PC-3 (cell line): ENCODE data around the gene TELO2. TPM values are rescaled to one million over a fixed set of nuclear protein-coding genes. Genes with fewer than 3 reads are reported as not detected.

Experiments
- ATAC-seq: fragments of 200-7000 bp; cut with Tn5 transposase; 2 replicates; pipeline ENCODE4 v1.9.1; 2020; ENCODE audit warnings: mild to moderate bottlenecking, moderate library complexity
- BruUV-seq: library from RNA; stranded (reverse); fragments of 400-500 nt; replicated peaks from 2 replicates; lab custom pipeline; 2021; lab: Mats Ljungman, UMichigan
- CTCF ChIA-PET: fragments of 300-600 bp; sonication (Branson Sonifier 250); formaldehyde crosslinking; loops from one replicate; lab custom pipeline; 2022; ENCODE audit warnings: antibody characterized with exemption; lab: Charles Lee
- POLR2A ChIA-PET: fragments of 300-600 bp; sonication (Branson Sonifier 250); formaldehyde crosslinking; loops from one replicate; lab custom pipeline; 2022; ENCODE audit warnings: antibody characterized with exemption; ENCODE audit not compliant: unreplicated experiment; lab: Charles Lee
- DNase-seq: peaks from one replicate; pipeline ENCODE4 v3.0.0-alpha.2; 2015
- H2AFZ ChIP-seq: fragments of 300-600 bp; sonication (generic); 2 replicates; pipeline ENCODE4 v1.6.0; 2016; ENCODE audit warnings: antibody characterized with exemption, low read length
- H3F3A ChIP-seq: fragments of 300-600 bp; sonication (generic); one replicate; pipeline ENCODE4 v1.6.0; 2017; ENCODE audit warnings: antibody characterized with exemption, low read length, control low read depth, mild to moderate bottlenecking; ENCODE audit not compliant: unreplicated experiment
- H3K27ac ChIP-seq: fragments of 300-600 bp; sonication (generic); 2 replicates; pipeline ENCODE4 v1.5.1; 2016; ENCODE audit warnings: mild to moderate bottlenecking, low read length
- H3K27me3 ChIP-seq: fragments of 300-600 bp; sonication (generic); 2 replicates; pipeline ENCODE4 v1.6.1; 2016; ENCODE audit warnings: low read length, mixed read lengths
- H3K36me3 ChIP-seq: fragments of 300-600 bp; sonication (generic); 2 replicates; pipeline ENCODE4 v1.6.1; 2016; ENCODE audit warnings: low read depth, mixed run types, low read length, mixed read lengths
- H3K4me1 ChIP-seq: fragments of 300-600 bp; sonication (generic); 2 replicates; pipeline ENCODE4 v1.5.1; 2016; ENCODE audit warnings: low read length; ENCODE audit not compliant: insufficient read depth
- H3K4me2 ChIP-seq: fragments of 300-600 bp; sonication (generic); 2 replicates; pipeline ENCODE4 v1.6.0; 2016; ENCODE audit warnings: low read length
- H3K4me3 ChIP-seq: fragments of 300-600 bp; sonication (generic); 2 replicates; pipeline ENCODE4 v1.5.1; 2016; ENCODE audit warnings: mild to moderate bottlenecking, low read length, mixed read lengths
- H3K79me2 ChIP-seq: fragments of 300-600 bp; sonication (generic); 2 replicates; pipeline ENCODE4 v1.6.1; 2017; ENCODE audit warnings: low read length, mixed read lengths
- H3K9ac ChIP-seq: fragments of 300-600 bp; sonication (generic); 2 replicates; pipeline ENCODE4 v1.6.0; 2016; ENCODE audit warnings: mild to moderate bottlenecking, low read length
- H3K9me2 ChIP-seq: fragments of 300-600 bp; sonication (generic); replicated peaks from 2 replicates; pipeline ENCODE4 v1.6.1; 2016; ENCODE audit warnings: mixed run types, low read length, mixed read lengths
- H3K9me3 ChIP-seq: fragments of 300-600 bp; sonication (generic); 2 replicates; pipeline ENCODE4 v1.6.1; 2016; ENCODE audit warnings: low read length, mixed read lengths
- H4K20me1 ChIP-seq: fragments of 300-600 bp; sonication (generic); 2 replicates; pipeline ENCODE4 v1.6.1; 2016; ENCODE audit warnings: low read length, mixed read lengths
- EZH2 ChIP-seq: fragments of 300-600 bp; sonication (generic); IDR thresholded peaks from one replicate; pipeline ENCODE4 v1.6.1; 2017; ENCODE audit warnings: antibody characterized with exemption, mild to moderate bottlenecking, low read length; ENCODE audit not compliant: unreplicated experiment
- EZH2phosphoT487 ChIP-seq: fragments of 300-600 bp; sonication (generic); IDR thresholded peaks from 2 replicates; pipeline ENCODE4 v1.6.1; 2018; ENCODE audit warnings: mild to moderate bottlenecking, antibody characterized with exemption, low read length, borderline replicate concordance
- intact Hi-C: fragments of 100-400 bp; cut with micrococcal nuclease; formaldehyde crosslinking; loops from 2 replicates; pipeline ENCODE4 v1.9.0; 2023
- total RNA-seq: library from RNA; depleted of rRNA; stranded (reverse); fragments of >200 nt; gene quantifications from 2 replicates; pipeline ENCODE4 v1.2.3, GENCODE V29; 2014
- TF ChIP-seq, protein P1 (sequence below): fragments of 300-600 bp; sonication (generic); conservative IDR thresholded peaks from 2 replicates; pipeline ENCODE4 v1.5.1; 2017; ENCODE audit warnings: antibody characterized with exemption, low read depth, mild to moderate bottlenecking, low read length

The TELO2 gene
- total RNA-seq, 1 experiment from 2014 or later: 37.8 TPM

DNA sequence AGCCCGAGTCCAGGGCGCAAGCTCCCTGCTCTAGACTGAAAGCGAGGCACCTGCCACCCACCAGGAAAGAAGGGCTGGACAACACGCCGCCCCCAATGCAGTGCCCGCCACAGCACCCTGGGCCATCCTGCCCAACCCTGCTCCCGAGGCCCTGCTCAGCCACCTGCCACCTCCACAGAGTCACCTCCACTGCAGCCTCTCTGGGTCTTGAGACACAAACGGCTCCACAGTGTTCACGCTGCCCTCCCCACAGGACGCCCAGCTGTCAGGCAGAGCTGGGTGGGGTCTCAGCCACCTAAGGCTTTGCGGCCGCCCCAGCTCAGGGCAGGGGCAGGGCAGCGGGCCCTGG, 27.6 kb upstream of the TELO2 start:
- H3K4me3 ChIP-seq: no peak overlapping the region
- H3K4me2 ChIP-seq: no peak overlapping the region
- no peaks in the 10 kb centered on the region for H3F3A ChIP-seq
- H3K79me2 ChIP-seq: peaks cover 17% of the 10 kb centered on the region; the same call in 1 of the 2 replicates
- no peak overlapping the region for H3K27ac ChIP-seq
- DNase-seq (no peak), ATAC-seq (no peak)
- TF ChIP-seq EZH2phosphoT487 (no peak), EZH2 (no peak)
- TF ChIP-seq, protein P1, sequence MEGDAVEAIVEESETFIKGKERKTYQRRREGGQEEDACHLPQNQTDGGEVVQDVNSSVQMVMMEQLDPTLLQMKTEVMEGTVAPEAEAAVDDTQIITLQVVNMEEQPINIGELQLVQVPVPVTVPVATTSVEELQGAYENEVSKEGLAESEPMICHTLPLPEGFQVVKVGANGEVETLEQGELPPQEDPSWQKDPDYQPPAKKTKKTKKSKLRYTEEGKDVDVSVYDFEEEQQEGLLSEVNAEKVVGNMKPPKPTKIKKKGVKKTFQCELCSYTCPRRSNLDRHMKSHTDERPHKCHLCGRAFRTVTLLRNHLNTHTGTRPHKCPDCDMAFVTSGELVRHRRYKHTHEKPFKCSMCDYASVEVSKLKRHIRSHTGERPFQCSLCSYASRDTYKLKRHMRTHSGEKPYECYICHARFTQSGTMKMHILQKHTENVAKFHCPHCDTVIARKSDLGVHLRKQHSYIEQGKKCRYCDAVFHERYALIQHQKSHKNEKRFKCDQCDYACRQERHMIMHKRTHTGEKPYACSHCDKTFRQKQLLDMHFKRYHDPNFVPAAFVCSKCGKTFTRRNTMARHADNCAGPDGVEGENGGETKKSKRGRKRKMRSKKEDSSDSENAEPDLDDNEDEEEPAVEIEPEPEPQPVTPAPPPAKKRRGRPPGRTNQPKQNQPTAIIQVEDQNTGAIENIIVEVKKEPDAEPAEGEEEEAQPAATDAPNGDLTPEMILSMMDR: no peak
- intact Hi-C loops: no loop called here
- no peaks in the 10 kb centered on the region for H4K20me1 ChIP-seq
- H3K9me3 ChIP-seq: no peaks in the 10 kb centered on the region
- no peaks in the 10 kb centered on the region for H3K27me3 ChIP-seq
- H3K9me2 ChIP-seq: no peaks in the 10 kb centered on the region
- ChIA-PET CTCF (no interaction called here), POLR2A (no interaction called here)
- BruUV-seq: no TSS peak
- H3K36me3 ChIP-seq: no peaks in the 10 kb centered on the region
- no peak overlapping the region for H3K9ac ChIP-seq
- H2AFZ ChIP-seq: no peak overlapping the region
- H3K4me1 ChIP-seq: no peaks in the 10 kb centered on the region; the same call in 1 of the 2 replicates

DNA sequence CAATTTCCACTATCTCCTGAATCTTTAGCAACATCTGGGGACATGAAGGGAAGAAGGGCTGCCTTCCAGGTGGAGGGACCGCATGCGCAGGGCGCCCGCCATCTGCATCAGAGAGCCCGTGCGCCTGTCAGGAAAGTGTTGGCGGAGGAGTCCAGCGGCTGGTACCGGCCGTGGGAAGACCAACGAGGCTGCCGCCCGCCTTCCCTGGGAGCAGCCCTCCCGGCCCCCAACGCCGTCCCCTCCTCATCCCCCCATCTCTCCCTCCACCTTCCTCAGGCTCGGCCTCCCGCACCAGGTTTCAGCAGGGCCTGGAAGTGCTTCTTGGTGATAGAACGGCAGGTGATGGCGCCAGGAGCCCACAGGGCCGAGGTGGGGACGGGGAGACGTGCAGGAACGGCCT, 27.1 kb upstream of the TELO2 start:
- H3K4me2 ChIP-seq: no peak overlapping the region
- no peaks in the 10 kb centered on the region for H3K9me3 ChIP-seq
- ChIA-PET CTCF (no interaction called here), POLR2A (no interaction called here)
- intact Hi-C loops: no loop called here
- TF ChIP-seq EZH2: no peak
- TF ChIP-seq, protein P1: no peak
- TF ChIP-seq EZH2phosphoT487: no peak
- H3K27me3 ChIP-seq: no peaks in the 10 kb centered on the region
- H3K4me1 ChIP-seq: no peaks in the 10 kb centered on the region; the same call in 1 of the 2 replicates
- H3K36me3 ChIP-seq: no peaks in the 10 kb centered on the region
- H3K27ac ChIP-seq: no peak overlapping the region
- no peaks in the 10 kb centered on the region for H4K20me1 ChIP-seq
- H3K9ac ChIP-seq: no peak overlapping the region
- no peak for ATAC-seq
- H2AFZ ChIP-seq: no peak overlapping the region
- no peaks in the 10 kb centered on the region for H3K9me2 ChIP-seq
- no peak for DNase-seq
- H3K79me2 ChIP-seq: peaks cover 17% of the 10 kb centered on the region; the same call in 1 of the 2 replicates
- BruUV-seq: no TSS peak
- H3K4me3 ChIP-seq: no peak overlapping the region
- H3F3A ChIP-seq: no peaks in the 10 kb centered on the region

DNA sequence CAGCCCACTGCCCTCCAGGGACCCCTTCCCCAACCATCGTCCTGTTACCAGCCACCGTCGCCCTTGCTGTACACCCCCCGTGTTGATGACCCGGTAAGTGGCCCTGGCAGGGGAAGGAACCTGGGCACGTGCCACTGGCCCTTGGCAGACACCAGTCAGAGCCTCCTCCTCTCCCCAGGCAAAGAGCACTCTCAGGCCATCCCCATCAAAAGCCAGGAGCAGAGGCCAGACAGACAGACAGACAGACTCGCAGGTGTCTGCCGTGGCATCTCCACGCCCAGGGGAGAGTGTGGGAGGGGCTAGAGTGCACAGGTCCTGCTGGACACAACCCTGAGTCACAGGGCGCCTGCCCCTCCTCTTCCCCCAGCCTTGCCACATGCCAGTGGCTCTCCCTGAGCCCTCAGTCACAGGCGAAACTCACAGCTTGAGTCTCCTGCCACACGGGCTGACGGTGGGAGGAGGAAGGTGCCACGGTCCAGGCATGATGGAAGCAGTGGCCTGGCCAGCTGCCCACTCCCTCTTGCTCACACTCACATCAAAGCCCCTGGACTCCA, 26.1 kb upstream of the TELO2 start:
- no peaks in the 10 kb centered on the region for H3K9me3 ChIP-seq
- H3K27me3 ChIP-seq: no peaks in the 10 kb centered on the region
- H3K4me3 ChIP-seq: no peak overlapping the region
- ChIA-PET CTCF (no interaction called here), POLR2A (no interaction called here)
- no peaks in the 10 kb centered on the region for H3K36me3 ChIP-seq
- peaks cover 26% of the 10 kb centered on the region; the same call in 1 of the 2 replicates for H3K79me2 ChIP-seq
- no TSS peak for BruUV-seq
- no peaks in the 10 kb centered on the region for H4K20me1 ChIP-seq
- DNase-seq (peak; percentile 37), ATAC-seq (peak; percentile 88)
- no peak overlapping the region for H2AFZ ChIP-seq
- H3K4me2 ChIP-seq: no peak overlapping the region
- TF ChIP-seq, protein P1: no peak
- TF ChIP-seq EZH2: no peak
- TF ChIP-seq EZH2phosphoT487: no peak
- H3K9ac ChIP-seq: no peak overlapping the region
- no peaks in the 10 kb centered on the region for H3F3A ChIP-seq
- H3K9me2 ChIP-seq: no peaks in the 10 kb centered on the region
- H3K27ac ChIP-seq: no peak overlapping the region
- no peaks in the 10 kb centered on the region; the same call in 1 of the 2 replicates for H3K4me1 ChIP-seq
- intact Hi-C loops: no loop called here
